GM12878 (cell line): ENCODE data around the gene SPTBN2. TPM values are rescaled to one million over a fixed set of nuclear protein-coding genes. Genes with fewer than 3 reads are reported as not detected.

ENCODE experiments used
- ATAC-seq: fragments of 200-7000 bp; cut with Tn5 transposase; 3 replicates; pipeline ENCODE4 v1.9.1; 2020; ENCODE audit warnings: mild to moderate bottlenecking, moderate library complexity
- BruUV-seq: library from RNA; stranded (reverse); fragments of 400-500 nt; replicated peaks from 2 replicates; lab custom pipeline; 2021; lab: Mats Ljungman, UMichigan
- CTCF ChIA-PET: fragments of 300-600 bp; sonication (Branson Sonifier 250); formaldehyde crosslinking; extraction: SDS; loops from one replicate; lab custom pipeline; 2021; ENCODE audit warnings: inconsistent platforms; lab: Yijun Ruan, JAX
- POLR2A ChIA-PET: fragments of 350-600 bp; formaldehyde crosslinking; extraction: SDS; loops from one replicate; lab custom pipeline; 2021; ENCODE audit warnings: inconsistent platforms; lab: Charles Lee
- RAD21 ChIA-PET: fragments of 300-600 bp; sonication (Branson Sonifier 250); formaldehyde crosslinking; loops from one replicate; lab custom pipeline; 2023; ENCODE audit warnings: antibody characterized with exemption; ENCODE audit not compliant: unreplicated experiment; lab: Charles Lee
- SMC1A ChIA-PET: fragments of 300-600 bp; sonication (Branson Sonifier 250); formaldehyde crosslinking; loops from one replicate; lab custom pipeline; 2023; ENCODE audit not compliant: unreplicated experiment, uncharacterized antibody; lab: Charles Lee
- DNase-seq: peaks from one replicate; pipeline ENCODE4 v3.0.0-alpha.2; 2011; ENCODE audit warnings: low read depth, low spot score
- FAIRE-seq: peaks from 3 replicates; lab custom pipeline; 2011; peaks lifted over from hg19 to GRCh38; lab: Jason Lieb, UNC
- H2AFZ ChIP-seq: 2 replicates; pipeline ENCODE4 v1.6.0; 2011; ENCODE audit warnings: low read depth, low read length, control low read depth; ENCODE audit not compliant: control insufficient read depth
- H3K27ac ChIP-seq: 2 replicates; pipeline ENCODE4 v1.5.1; 2011; ENCODE audit warnings: control low read depth; ENCODE audit not compliant: control insufficient read depth, insufficient read depth
- H3K27me3 ChIP-seq, 2 experiments: replicated peaks in 1 of 2; 2 replicates each; pipeline versions ENCODE4 v1.6.0 to v1.6.1; 2011; ENCODE audit warnings: low read length in 1 of 2; ENCODE audit not compliant: control insufficient read depth in 2 of 2, insufficient read depth in 2 of 2
- H3K36me3 ChIP-seq, 2 experiments: 2 replicates each; pipeline ENCODE4 v1.5.1; 2011; ENCODE audit warnings: low read length in 1 of 2; ENCODE audit not compliant: control insufficient read depth in 2 of 2, insufficient read depth in 2 of 2
- H3K4me1 ChIP-seq: 2 replicates; pipeline ENCODE4 v1.6.1; 2011; ENCODE audit warnings: mild to moderate bottlenecking, low read length, moderate library complexity, mixed read lengths; ENCODE audit not compliant: control insufficient read depth, insufficient read depth
- H3K4me2 ChIP-seq: 2 replicates; pipeline ENCODE4 v1.6.0; 2011; ENCODE audit warnings: control low read depth; ENCODE audit not compliant: control insufficient read depth, insufficient read depth
- H3K4me3 ChIP-seq: fragments of 200-600 bp; sonication (generic); 2 replicates; pipeline ENCODE4 v1.5.1; 2016
- H3K79me2 ChIP-seq: 2 replicates; pipeline ENCODE4 v1.6.0; 2011; ENCODE audit warnings: low read length; ENCODE audit not compliant: control insufficient read depth, insufficient read depth
- H3K9ac ChIP-seq: 2 replicates; pipeline ENCODE4 v1.8.0; 2011; ENCODE audit warnings: low read length, control low read depth, mixed read lengths; ENCODE audit not compliant: control insufficient read depth, insufficient read depth
- H3K9me3 ChIP-seq: replicated peaks from 3 replicates; pipeline ENCODE4 v1.5.1; 2011; ENCODE audit warnings: mild to moderate bottlenecking, low read length; ENCODE audit not compliant: control insufficient read depth, insufficient read depth
- H4K20me1 ChIP-seq: 2 replicates; pipeline ENCODE4 v1.6.0; 2011; ENCODE audit not compliant: control insufficient read depth, insufficient read depth
- CBX5 ChIP-seq: sonication (generic); IDR thresholded peaks from 2 replicates; pipeline ENCODE4 v1.6.1; 2016; ENCODE audit warnings: low read depth, moderate library complexity, mild to moderate bottlenecking, inconsistent platforms
- CHD4 ChIP-seq: fragments of 200-600 bp; sonication (generic); IDR thresholded peaks from 2 replicates; pipeline ENCODE4 v1.6.1; 2016; ENCODE audit warnings: mild to moderate bottlenecking
- EED ChIP-seq: sonication (generic); IDR thresholded peaks from 2 replicates; pipeline ENCODE4 v1.6.1; 2016; ENCODE audit warnings: antibody characterized with exemption, low read depth
- HDAC6 ChIP-seq: fragments of 200-600 bp; sonication (generic); IDR thresholded peaks from one replicate; pipeline ENCODE4 v1.8.0; 2017; ENCODE audit warnings: antibody characterized with exemption; ENCODE audit not compliant: unreplicated experiment
- NBN ChIP-seq: fragments of 450-650 bp; IDR thresholded peaks from 2 replicates; pipeline ENCODE4 v1.6.1; 2016
- NR2F1 ChIP-seq: fragments of 450-650 bp; conservative IDR thresholded peaks from 2 replicates; pipeline ENCODE4 v1.6.1; 2017; ENCODE audit warnings: mild to moderate bottlenecking
- POLR2AphosphoS5 ChIP-seq: IDR thresholded peaks from 2 replicates; pipeline ENCODE4 v1.6.1; 2011; ENCODE audit warnings: mild to moderate bottlenecking, low read length, inconsistent platforms
- RBBP5 ChIP-seq: fragments of 200-600 bp; sonication (generic); conservative IDR thresholded peaks from 2 replicates; pipeline ENCODE4 v1.6.1; 2016
- SRF ChIP-seq, 2 experiments: IDR thresholded peaks; 2 replicates each; pipeline ENCODE4 v1.6.1; 2011; ENCODE audit warnings: low read depth in 2 of 2, low read length in 2 of 2, mild to moderate bottlenecking in 1 of 2, moderate library complexity in 1 of 2
- STAT1 ChIP-seq: fragments of 450-650 bp; conservative IDR thresholded peaks from 2 replicates; pipeline ENCODE4 v1.6.1; 2014; ENCODE audit warnings: antibody characterized with exemption, mild to moderate bottlenecking
- TCF12 ChIP-seq: IDR thresholded peaks from 2 replicates; pipeline ENCODE4 v1.6.1; 2011; ENCODE audit warnings: low read depth, mild to moderate bottlenecking, low read length
- USF2 ChIP-seq: IDR thresholded peaks from 2 replicates; pipeline ENCODE4 v1.6.1; 2011; ENCODE audit warnings: low read depth, low read length, improper control_type of control experiment, borderline replicate concordance
- ZNF274 ChIP-seq: IDR thresholded peaks from one replicate; pipeline ENCODE4 v1.8.0; 2011; ENCODE audit not compliant: insufficient read length, insufficient read depth
- WGBS: methylation state at CpG from one replicate; pipeline ENCODE4 v1.1.6; 2016; ENCODE audit warnings: low lambda C conversion rate; ENCODE audit not compliant: insufficient replicate concordance, insufficient coverage; ENCODE audit errors: missing lambda C conversion rate; 5-methylcytosine and 5-hydroxymethylcytosine counted together
- in situ Hi-C: fragments of 300-500 bp; cut with MboI; formaldehyde crosslinking; loops from 9 replicates; pipeline ENCODE4 v1.14.3; 2018; ENCODE audit warnings: mixed read lengths
- intact Hi-C: fragments of 100-400 bp; cut with micrococcal nuclease; formaldehyde crosslinking; loops from one replicate; pipeline ENCODE4 v1.14.2; 2022; ENCODE audit not compliant: unreplicated experiment
- polyA plus RNA-seq, 11 experiments: library from polyadenylated mRNA; depleted of rRNA in 4 of 11; unstranded in 6 of 11; stranded (reverse) in 5 of 11; fragments of >200 nt; fragmentation: Nextera tagmentation in 4 of 11; fragmentation: Illumina TruSeq in 1 of 11; extraction: Ambion mirVana in 4 of 11; extraction: Trizol in 1 of 11; gene quantifications; 1 replicate in 1 of 11; 2 replicates in 10 of 11; pipeline versions ENCODE4 v1.2.1 to v1.2.3, GENCODE V29; 2011 to 2016; ENCODE audit warnings: inconsistent platforms in 2 of 11, missing spikeins in 2 of 11, low read depth in 1 of 11
- total RNA-seq, 4 experiments: library from RNA; depleted of rRNA in 3 of 4; stranded (reverse); fragments of >200 nt in 3 of 4; fragmentation: Illumina TruSeq in 1 of 4; extraction: Trizol in 1 of 4; gene quantifications; 2 replicates each; pipeline versions ENCODE4 v1.2.1 to v1.2.3, GENCODE V29; 2013 to 2021
- TF ChIP-seq, protein P1 (sequence below), 3 experiments: IDR thresholded peaks in 2 of 3; conservative IDR thresholded peaks in 1 of 3; 2 replicates each; pipeline ENCODE4 v1.5.1; 2011; ENCODE audit warnings: low read depth in 3 of 3, low read length in 3 of 3, mild to moderate bottlenecking in 3 of 3, control low read depth in 2 of 3, moderate library complexity in 2 of 3, inconsistent platforms in 1 of 3, mixed read lengths in 1 of 3; ENCODE audit not compliant: control insufficient read depth in 2 of 3, insufficient read depth in 1 of 3; ENCODE audit errors: extremely low read depth in 1 of 3
- TF ChIP-seq, protein P2 (sequence below): fragments of 450-650 bp; conservative IDR thresholded peaks from 2 replicates; pipeline ENCODE4 v1.6.1; 2017; ENCODE audit warnings: mild to moderate bottlenecking, moderate library complexity

SPTBN2 gene
- total and polyA plus RNA-seq, 10 of the 15 experiments (the other 5 are each of a cell fraction or from before 2014, with no cell fraction given) = 0.38 to 1.0 (median 0.69) TPM; not detected in 5

DNA sequence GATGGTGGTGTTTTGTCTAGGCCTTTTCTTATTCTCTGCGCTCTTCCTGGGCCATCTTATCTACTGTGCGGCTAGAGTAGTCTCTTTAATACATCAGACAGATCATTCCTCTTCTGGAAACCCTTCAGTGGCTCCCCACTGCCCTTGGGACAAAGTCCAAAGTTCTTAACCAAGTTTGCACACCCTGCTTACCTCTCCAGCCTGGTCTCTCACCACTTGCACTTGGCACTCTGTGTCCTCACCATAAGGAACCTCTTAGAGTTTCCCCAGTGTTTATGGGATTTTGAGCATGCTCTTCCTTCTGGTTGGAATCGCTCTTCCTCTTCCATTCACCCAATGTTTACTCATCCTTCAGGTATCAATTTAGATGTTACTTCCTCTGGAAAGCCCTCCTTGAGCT, 5.2 kb upstream of the SPTBN2 start:
- RAD21 ChIA-PET = no interaction called here
- CTCF ChIA-PET = no interaction called here
- DNase-seq = no peak
- Histone ChIP-seq H3K79me2 (no peaks in the 10 kb centered on the region), H3K4me2 (no peak overlapping the region), H3K9ac (no peak overlapping the region), H2AFZ (no peak overlapping the region), H3K9me3 (no peaks in the 10 kb centered on the region), H3K4me3 (no peak overlapping the region), H3K36me3 (no peaks in the 10 kb centered on the region), H3K27me3 (peaks cover 0 to 4% of the 10 kb centered on the region in 2 experiments; a peak in 3 of 4 replicates), H3K27ac (no peak overlapping the region), H3K4me1 (no peaks in the 10 kb centered on the region), H4K20me1 (no peaks in the 10 kb centered on the region)
- WGBS = 60% methylated on average over 3 of the region's 3 CpGs
- intact Hi-C loops = no loop called here
- SMC1A ChIA-PET = no interaction called here
- BruUV-seq = no TSS peak
- no peak for FAIRE-seq
- ATAC-seq = no peak
- in situ Hi-C loops = no loop called here
- POLR2A ChIA-PET = no interaction called here
- TF ChIP-seq, protein P1, sequence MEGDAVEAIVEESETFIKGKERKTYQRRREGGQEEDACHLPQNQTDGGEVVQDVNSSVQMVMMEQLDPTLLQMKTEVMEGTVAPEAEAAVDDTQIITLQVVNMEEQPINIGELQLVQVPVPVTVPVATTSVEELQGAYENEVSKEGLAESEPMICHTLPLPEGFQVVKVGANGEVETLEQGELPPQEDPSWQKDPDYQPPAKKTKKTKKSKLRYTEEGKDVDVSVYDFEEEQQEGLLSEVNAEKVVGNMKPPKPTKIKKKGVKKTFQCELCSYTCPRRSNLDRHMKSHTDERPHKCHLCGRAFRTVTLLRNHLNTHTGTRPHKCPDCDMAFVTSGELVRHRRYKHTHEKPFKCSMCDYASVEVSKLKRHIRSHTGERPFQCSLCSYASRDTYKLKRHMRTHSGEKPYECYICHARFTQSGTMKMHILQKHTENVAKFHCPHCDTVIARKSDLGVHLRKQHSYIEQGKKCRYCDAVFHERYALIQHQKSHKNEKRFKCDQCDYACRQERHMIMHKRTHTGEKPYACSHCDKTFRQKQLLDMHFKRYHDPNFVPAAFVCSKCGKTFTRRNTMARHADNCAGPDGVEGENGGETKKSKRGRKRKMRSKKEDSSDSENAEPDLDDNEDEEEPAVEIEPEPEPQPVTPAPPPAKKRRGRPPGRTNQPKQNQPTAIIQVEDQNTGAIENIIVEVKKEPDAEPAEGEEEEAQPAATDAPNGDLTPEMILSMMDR (IDR thresholded peaks at IDR 0.05 in 2 of 3, conservative IDR thresholded peaks at IDR 0.05 in 1 of 3; ENCODE audit: control insufficient read depth in 2 of 3, extremely low read depth in 1 of 3, insufficient read depth in 1 of 3, low read depth in 3 of 3, low read length in 3 of 3) = no peak
- TF ChIP-seq POLR2AphosphoS5 (no peak), CBX5 (no peak), RBBP5 (no peak), NR2F1 (no peak), STAT1 (no peak)

GRCh38 chr11:66729447-66729846, 431 bp upstream of the SPTBN2 start:
- Histone ChIP-seq H3K79me2 (no peaks in the 10 kb centered on the region), H3K36me3 (no peaks in the 10 kb centered on the region), H3K4me3 (no peak overlapping the region), H3K9ac (no peak overlapping the region), H3K27ac (no peak overlapping the region), H3K4me1 (no peaks in the 10 kb centered on the region), H3K4me2 (no peak overlapping the region), H2AFZ (no peak overlapping the region), H3K9me3 (no peaks in the 10 kb centered on the region), H3K27me3 (peaks cover 17 to 21% of the 10 kb centered on the region in 2 experiments), H4K20me1 (no peaks in the 10 kb centered on the region)
- in situ Hi-C loops (no loop called here), intact Hi-C loops (no loop called here)
- POLR2A ChIA-PET = no interaction called here
- CTCF ChIA-PET = no interaction called here
- 69% methylated on average over 4 of the region's 4 CpGs for WGBS
- RAD21 ChIA-PET = no interaction called here
- SMC1A ChIA-PET = interaction anchor here (1.2 kb wide), 1 partner anchor 9 kb away, joined by 4 read pairs; no protein-coding TSS in a partner anchor
- BruUV-seq = no TSS peak
- FAIRE-seq = peak; percentile 65
- no peak for ATAC-seq
- no peak for DNase-seq
- TF ChIP-seq CHD4 = no peak
- TF ChIP-seq HDAC6 = no peak
- no peak for TF ChIP-seq ZNF274
- no peak for TF ChIP-seq EED
- TF ChIP-seq, protein P2, sequence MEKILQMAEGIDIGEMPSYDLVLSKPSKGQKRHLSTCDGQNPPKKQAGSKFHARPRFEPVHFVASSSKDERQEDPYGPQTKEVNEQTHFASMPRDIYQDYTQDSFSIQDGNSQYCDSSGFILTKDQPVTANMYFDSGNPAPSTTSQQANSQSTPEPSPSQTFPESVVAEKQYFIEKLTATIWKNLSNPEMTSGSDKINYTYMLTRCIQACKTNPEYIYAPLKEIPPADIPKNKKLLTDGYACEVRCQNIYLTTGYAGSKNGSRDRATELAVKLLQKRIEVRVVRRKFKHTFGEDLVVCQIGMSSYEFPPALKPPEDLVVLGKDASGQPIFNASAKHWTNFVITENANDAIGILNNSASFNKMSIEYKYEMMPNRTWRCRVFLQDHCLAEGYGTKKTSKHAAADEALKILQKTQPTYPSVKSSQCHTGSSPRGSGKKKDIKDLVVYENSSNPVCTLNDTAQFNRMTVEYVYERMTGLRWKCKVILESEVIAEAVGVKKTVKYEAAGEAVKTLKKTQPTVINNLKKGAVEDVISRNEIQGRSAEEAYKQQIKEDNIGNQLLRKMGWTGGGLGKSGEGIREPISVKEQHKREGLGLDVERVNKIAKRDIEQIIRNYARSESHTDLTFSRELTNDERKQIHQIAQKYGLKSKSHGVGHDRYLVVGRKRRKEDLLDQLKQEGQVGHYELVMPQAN = no peak
- no peak for TF ChIP-seq USF2
- no peak for TF ChIP-seq RBBP5
- TF ChIP-seq NBN = no peak
- TF ChIP-seq SRF (IDR thresholded peaks at IDR 0.05; ENCODE audit: low read depth in 2 of 2, low read length in 2 of 2) = no peak
- TF ChIP-seq TCF12 = no peak
